Midbrain (tissue), 1 donor: Measurements from ENCODE around the gene SPRR5.

Experiments
- DNase-seq: peaks from one replicate; lab custom pipeline; 2025; lab: John Stamatoyannopoulos, UW

SPRR5 gene

GRCh38 chr1:152946248-152946647 is 758 bp upstream of the SPRR5 start:
- no peak for DNase-seq

GRCh38 chr1:152951711-152952110 is 4.7 kb downstream of the SPRR5 start:
- DNase-seq = no peak

GRCh38 chr1:152953761-152954160 is 6.8 kb downstream of the SPRR5 start:
- DNase-seq = no peak

GRCh38 chr1:152954436-152954835 is 7.4 kb downstream of the SPRR5 start:
- no peak for DNase-seq

- no peak for DNase-seq
These were observed 10.6 kb downstream of the SPRR5 start for GRCh38 chr1:152957561-152957960.

GRCh38 chr1:152959273-152959672 is 12.3 kb downstream of the SPRR5 start:
- no peak for DNase-seq

GRCh38 chr1:152959801-152960451 is 12.9 kb downstream of the SPRR5 start:
- DNase-seq = no peak

- DNase-seq = no peak
These were observed 13.5 kb downstream of the SPRR5 start for GRCh38 chr1:152960452-152961044.

GRCh38 chr1:152961226-152961891 is 14.4 kb downstream of the SPRR5 start:
- DNase-seq = no peak

- DNase-seq = no peak
These were observed 15.9 kb downstream of the SPRR5 start for GRCh38 chr1:152962876-152963415.

GRCh38 chr1:152964536-152964935 is 17.5 kb downstream of the SPRR5 start:
- DNase-seq = no peak

GRCh38 chr1:152965853-152966252 is 18.8 kb downstream of the SPRR5 start:
- DNase-seq = no peak

- DNase-seq = no peak
These were observed 20.2 kb downstream of the SPRR5 start for GRCh38 chr1:152967201-152967600.

GRCh38 chr1:152968248-152968647 is 21.2 kb downstream of the SPRR5 start:
- no peak for DNase-seq

GRCh38 chr1:152969036-152969435 is 22.0 kb downstream of the SPRR5 start:
- no peak for DNase-seq

- no peak for DNase-seq
These were observed 23.5 kb downstream of the SPRR5 start, which contains the start of gene SPRR4 for GRCh38 chr1:152970495-152970894. TSS of gene SPRR4 (plus strand) at chr1:152970648. CDS start at chr1:152971891, 1,243 bp downstream.

GRCh38 chr1:152972196-152972886 is 25.3 kb downstream of the SPRR5 start:
- DNase-seq = no peak

GRCh38 chr1:152976688-152977087 is 29.7 kb downstream of the SPRR5 start:
- DNase-seq = no peak

GRCh38 chr1:152977614-152978013 is 30.6 kb downstream of the SPRR5 start:
- no peak for DNase-seq

- DNase-seq = no peak
These were observed 33.7 kb downstream of the SPRR5 start for GRCh38 chr1:152980676-152981075.

- DNase-seq = no peak
These were observed 34.3 kb downstream of the SPRR5 start for GRCh38 chr1:152981146-152981871.

- no peak for DNase-seq
These were observed 35.1 kb downstream of the SPRR5 start for GRCh38 chr1:152982076-152982475.
